Central memory CD8-positive, alpha-beta T cell (primary cell): ENCODE results near the gene AHCY.
A peak's percentile ranks its signal among the peaks of the same experiment; 100 is the strongest.

ENCODE experiments used
- ATAC-seq: fragments of 150-1000 bp; cut with Tn5 transposase; replicated peaks from 2 replicates; pipeline ENCODE4 v1.10.0; 2022; ENCODE audit warnings: mild to moderate bottlenecking, moderate FRiP score, moderate number of reproducible peaks; ENCODE audit not compliant: poor library complexity, severe bottlenecking; ENCODE audit errors: extremely low read depth
- DNase-seq, 2 donors: peaks; one replicate each; pipeline ENCODE4 v3.0.0; 2021; ENCODE audit warnings: low spot score in 2 of 2
- H3K27ac Mint-ChIP-seq: one replicate; pipeline ENCODE4 v1.8.0; 2022; ENCODE audit warnings: low read depth, mild to moderate bottlenecking, moderate library complexity, mixed read lengths
- H3K27me3 Mint-ChIP-seq: one replicate; pipeline ENCODE4 v1.8.0; 2022; ENCODE audit warnings: mixed read lengths
- H3K36me3 Mint-ChIP-seq: one replicate; pipeline ENCODE4 v1.8.0; 2022; ENCODE audit warnings: mild to moderate bottlenecking, moderate library complexity, mixed read lengths; ENCODE audit not compliant: insufficient read depth
- H3K4me1 Mint-ChIP-seq: one replicate; pipeline ENCODE4 v1.8.0; 2022; ENCODE audit warnings: mixed read lengths
- H3K4me3 Mint-ChIP-seq: one replicate; pipeline ENCODE4 v1.8.0; 2022; ENCODE audit warnings: mild to moderate bottlenecking, moderate library complexity, mixed read lengths
- H3K9me3 Mint-ChIP-seq: one replicate; pipeline ENCODE4 v1.8.0; 2022; ENCODE audit warnings: mixed read lengths

Gene AHCY

GRCh38 chr20:34316196-34316814, 13.2 kb upstream of the AHCY start:
- peaks cover 11% of the 10 kb centered on the region for H3K27me3 Mint-ChIP-seq
- no peaks in the 10 kb centered on the region for H3K9me3 Mint-ChIP-seq
- H3K27ac Mint-ChIP-seq, result no peak overlapping the region
- DNase-seq (no peak), ATAC-seq (no peak)
- no peak overlapping the region for H3K4me3 Mint-ChIP-seq
- H3K4me1 Mint-ChIP-seq, result peaks cover 14% of the 10 kb centered on the region
- peaks cover 2% of the 10 kb centered on the region for H3K36me3 Mint-ChIP-seq

- no peak for ATAC-seq
- DNase-seq, result no peak
- peaks cover 20% of the 10 kb centered on the region for H3K27me3 Mint-ChIP-seq
- peaks cover 2% of the 10 kb centered on the region for H3K36me3 Mint-ChIP-seq
- H3K4me3 Mint-ChIP-seq, result no peak overlapping the region
- H3K9me3 Mint-ChIP-seq, result no peaks in the 10 kb centered on the region
- H3K4me1 Mint-ChIP-seq, result peaks cover 14% of the 10 kb centered on the region
- no peak overlapping the region for H3K27ac Mint-ChIP-seq
Observed at GRCh38 chr20:34315236-34315635, 12.1 kb upstream of the AHCY start.

GRCh38 chr20:34312544-34313217, 9.5 kb upstream of the AHCY start:
- Mint-ChIP-seq H3K27ac (no peak overlapping the region), H3K4me3 (peak overlapping the region; percentile 25), H3K36me3 (peaks cover 2% of the 10 kb centered on the region), H3K9me3 (no peaks in the 10 kb centered on the region), H3K27me3 (peaks cover 20% of the 10 kb centered on the region), H3K4me1 (peaks cover 14% of the 10 kb centered on the region)
- DNase-seq (peak; percentile 83 to 87), ATAC-seq (peak; percentile 98)

GRCh38 chr20:34312024-34312460, 8.9 kb upstream of the AHCY start:
- Mint-ChIP-seq H3K36me3 (peaks cover 2% of the 10 kb centered on the region), H3K27ac (no peak overlapping the region), H3K4me1 (peaks cover 14% of the 10 kb centered on the region), H3K9me3 (no peaks in the 10 kb centered on the region), H3K27me3 (peaks cover 20% of the 10 kb centered on the region), H3K4me3 (no peak overlapping the region)
- no peak for DNase-seq
- ATAC-seq, result no peak

GRCh38 chr20:34311118-34312023, 8.2 kb upstream of the AHCY start:
- ATAC-seq (no peak), DNase-seq (no peak)
- Mint-ChIP-seq H3K27ac (no peak overlapping the region), H3K9me3 (no peaks in the 10 kb centered on the region), H3K4me3 (no peak overlapping the region), H3K36me3 (peaks cover 2% of the 10 kb centered on the region), H3K4me1 (peaks cover 14% of the 10 kb centered on the region), H3K27me3 (peaks cover 20% of the 10 kb centered on the region)

- Mint-ChIP-seq H3K4me3 (no peak overlapping the region), H3K9me3 (no peaks in the 10 kb centered on the region), H3K4me1 (peaks cover 14% of the 10 kb centered on the region), H3K27ac (no peak overlapping the region), H3K36me3 (peaks cover 2% of the 10 kb centered on the region), H3K27me3 (peaks cover 20% of the 10 kb centered on the region)
- DNase-seq (no peak), ATAC-seq (no peak)
Observed at GRCh38 chr20:34310481-34311117, 7.4 kb upstream of the AHCY start.

GRCh38 chr20:34309691-34310090, 6.5 kb upstream of the AHCY start:
- Mint-ChIP-seq H3K27me3 (peaks cover 20% of the 10 kb centered on the region), H3K4me1 (peaks cover 14% of the 10 kb centered on the region), H3K4me3 (no peak overlapping the region), H3K27ac (no peak overlapping the region), H3K36me3 (peaks cover 2% of the 10 kb centered on the region), H3K9me3 (no peaks in the 10 kb centered on the region)
- DNase-seq (no peak), ATAC-seq (no peak)

- H3K9me3 Mint-ChIP-seq, result no peaks in the 10 kb centered on the region
- H3K4me1 Mint-ChIP-seq, result peaks cover 5% of the 10 kb centered on the region
- H3K27ac Mint-ChIP-seq, result no peak overlapping the region
- peaks cover 3% of the 10 kb centered on the region for H3K36me3 Mint-ChIP-seq
- no peak overlapping the region for H3K4me3 Mint-ChIP-seq
- ATAC-seq (no peak), DNase-seq (no peak)
- peaks cover 1% of the 10 kb centered on the region for H3K27me3 Mint-ChIP-seq
Observed at GRCh38 chr20:34305333-34306230, 2.4 kb upstream of the AHCY start.

- Mint-ChIP-seq H3K4me1 (peaks cover 5% of the 10 kb centered on the region), H3K36me3 (peaks cover 3% of the 10 kb centered on the region), H3K9me3 (no peaks in the 10 kb centered on the region), H3K27ac (no peak overlapping the region), H3K4me3 (peak overlapping the region; percentile 87), H3K27me3 (no peaks in the 10 kb centered on the region)
- DNase-seq, result no peak
- no peak for ATAC-seq
Observed at GRCh38 chr20:34302312-34302722, 838 bp downstream of the AHCY start.

- H3K9me3 Mint-ChIP-seq, result no peaks in the 10 kb centered on the region
Observed at GRCh38 chr20:34301587-34302311, 1.4 kb downstream of the AHCY start.

GRCh38 chr20:34300809-34301586, 2.2 kb downstream of the AHCY start:
- H3K36me3 Mint-ChIP-seq, result peaks cover 3% of the 10 kb centered on the region
- no peak for DNase-seq

More at GRCh38 chr20:34301587-34302311, 1.4 kb downstream of the AHCY start:
- Mint-ChIP-seq H3K27me3 (no peaks in the 10 kb centered on the region), H3K4me1 (peaks cover 5% of the 10 kb centered on the region), H3K36me3 (peaks cover 3% of the 10 kb centered on the region), H3K27ac (no peak overlapping the region), H3K4me3 (peak overlapping the region; percentile 87)
- DNase-seq, result no peak
- no peak for ATAC-seq

More at GRCh38 chr20:34300809-34301586, 2.2 kb downstream of the AHCY start:
- no peaks in the 10 kb centered on the region for H3K9me3 Mint-ChIP-seq
- H3K4me1 Mint-ChIP-seq, result peaks cover 5% of the 10 kb centered on the region
- peak overlapping the region; percentile 87 for H3K4me3 Mint-ChIP-seq
- ATAC-seq, result no peak
- no peak overlapping the region for H3K27ac Mint-ChIP-seq
- H3K27me3 Mint-ChIP-seq, result no peaks in the 10 kb centered on the region
